DND-41 (cell line): Measurements from ENCODE around the gene ING2.
A peak's percentile ranks its signal among the peaks of the same experiment; 100 is the strongest.

ENCODE experiments used
- ATAC-seq: fragments of 200-7000 bp; cut with Tn5 transposase; 3 replicates; pipeline ENCODE4 v1.9.1; 2021; ENCODE audit warnings: low read depth; ENCODE audit not compliant: insufficient read depth
- DNase-seq: peaks from one replicate; pipeline ENCODE4 v3.0.0-alpha.2; 2020
- H2AFZ ChIP-seq: 2 replicates; pipeline ENCODE4 v1.6.0; 2012; ENCODE audit warnings: low read depth, low read length
- H3K27ac ChIP-seq: 2 replicates; pipeline ENCODE4 v1.5.1; 2012; ENCODE audit warnings: low read length, inconsistent platforms
- H3K27me3 ChIP-seq: fragments of 200-600 bp; sonication (generic); 2 replicates; pipeline ENCODE4 v1.6.0; 2012; ENCODE audit warnings: low read length, mild to moderate bottlenecking, inconsistent platforms; ENCODE audit not compliant: insufficient read depth, poor library complexity
- H3K36me3 ChIP-seq: 2 replicates; pipeline ENCODE4 v1.5.1; 2012; ENCODE audit warnings: low read length, inconsistent platforms; ENCODE audit not compliant: insufficient read depth
- H3K4me1 ChIP-seq: 2 replicates; pipeline ENCODE4 v1.5.1; 2012; ENCODE audit warnings: mild to moderate bottlenecking, low read length; ENCODE audit not compliant: insufficient read depth
- H3K4me2 ChIP-seq: 2 replicates; pipeline ENCODE4 v1.6.0; 2012; ENCODE audit warnings: mild to moderate bottlenecking, moderate library complexity, low read length, inconsistent platforms; ENCODE audit not compliant: insufficient read depth
- H3K4me3 ChIP-seq, 2 experiments: fragments of 200-600 bp in 1 of 2; shearing (Covaris generic) in 1 of 2; 2 replicates each; pipeline ENCODE4 v1.5.1; 2012 to 2016; ENCODE audit warnings: inconsistent platforms in 2 of 2, low read length in 2 of 2, mild to moderate bottlenecking in 2 of 2, low read depth in 1 of 2, moderate library complexity in 1 of 2
- H3K79me2 ChIP-seq: 2 replicates; pipeline ENCODE4 v1.6.0; 2012; ENCODE audit warnings: low read length, inconsistent platforms; ENCODE audit not compliant: insufficient read depth
- H3K9ac ChIP-seq: 2 replicates; pipeline ENCODE4 v1.6.0; 2012; ENCODE audit warnings: low read depth, mild to moderate bottlenecking, inconsistent platforms, low read length, moderate library complexity
- H3K9me3 ChIP-seq: 2 replicates; pipeline ENCODE4 v1.5.1; 2012; ENCODE audit warnings: low read length, moderate library complexity, mild to moderate bottlenecking, inconsistent platforms; ENCODE audit not compliant: insufficient read depth, severe bottlenecking
- H4K20me1 ChIP-seq: 2 replicates; pipeline ENCODE4 v1.6.0; 2012; ENCODE audit warnings: low read length; ENCODE audit not compliant: insufficient read depth
- EZH2 ChIP-seq: IDR thresholded peaks from 3 replicates; pipeline ENCODE4 v1.6.1; 2012; ENCODE audit warnings: borderline replicate concordance, low read depth, mild to moderate bottlenecking, moderate library complexity, low read length, inconsistent platforms; ENCODE audit not compliant: severe bottlenecking
- TF ChIP-seq, protein P1 (sequence below): IDR thresholded peaks from 2 replicates; pipeline ENCODE4 v1.5.1; 2012; ENCODE audit warnings: borderline replicate concordance, low read length, moderate library complexity, mild to moderate bottlenecking; ENCODE audit not compliant: poor library complexity, severe bottlenecking; ENCODE audit errors: extremely low read depth

Gene ING2

DNA sequence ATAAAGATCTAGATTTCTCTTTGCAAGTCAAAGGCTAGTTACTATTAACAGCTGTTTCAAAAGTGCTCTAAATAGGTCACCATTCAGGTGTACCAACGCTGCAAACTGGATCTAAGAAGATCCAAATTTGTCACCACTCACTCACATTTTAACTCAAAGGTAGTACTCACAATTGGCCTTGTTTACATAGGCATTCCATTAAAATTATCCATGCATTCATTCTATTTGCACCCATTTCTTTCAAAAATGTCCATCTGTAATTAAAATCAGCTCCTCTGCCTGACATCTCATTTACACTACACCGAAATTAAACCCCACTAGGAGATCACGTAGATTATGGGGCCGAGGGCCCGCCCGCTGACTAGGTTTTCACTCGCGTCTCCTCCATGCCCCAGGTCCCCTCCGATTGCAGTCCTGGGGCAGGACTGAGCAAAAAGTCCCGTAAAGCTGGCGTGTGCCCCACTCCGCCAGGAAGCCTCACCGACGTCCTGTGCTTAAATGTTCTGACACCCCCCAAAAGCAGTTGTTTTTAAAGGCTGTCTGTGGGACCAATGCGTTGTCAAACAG lies 1.3 kb upstream of the ING2 start:
- H3K79me2 ChIP-seq: peaks cover 68% of the 10 kb centered on the region

DNA sequence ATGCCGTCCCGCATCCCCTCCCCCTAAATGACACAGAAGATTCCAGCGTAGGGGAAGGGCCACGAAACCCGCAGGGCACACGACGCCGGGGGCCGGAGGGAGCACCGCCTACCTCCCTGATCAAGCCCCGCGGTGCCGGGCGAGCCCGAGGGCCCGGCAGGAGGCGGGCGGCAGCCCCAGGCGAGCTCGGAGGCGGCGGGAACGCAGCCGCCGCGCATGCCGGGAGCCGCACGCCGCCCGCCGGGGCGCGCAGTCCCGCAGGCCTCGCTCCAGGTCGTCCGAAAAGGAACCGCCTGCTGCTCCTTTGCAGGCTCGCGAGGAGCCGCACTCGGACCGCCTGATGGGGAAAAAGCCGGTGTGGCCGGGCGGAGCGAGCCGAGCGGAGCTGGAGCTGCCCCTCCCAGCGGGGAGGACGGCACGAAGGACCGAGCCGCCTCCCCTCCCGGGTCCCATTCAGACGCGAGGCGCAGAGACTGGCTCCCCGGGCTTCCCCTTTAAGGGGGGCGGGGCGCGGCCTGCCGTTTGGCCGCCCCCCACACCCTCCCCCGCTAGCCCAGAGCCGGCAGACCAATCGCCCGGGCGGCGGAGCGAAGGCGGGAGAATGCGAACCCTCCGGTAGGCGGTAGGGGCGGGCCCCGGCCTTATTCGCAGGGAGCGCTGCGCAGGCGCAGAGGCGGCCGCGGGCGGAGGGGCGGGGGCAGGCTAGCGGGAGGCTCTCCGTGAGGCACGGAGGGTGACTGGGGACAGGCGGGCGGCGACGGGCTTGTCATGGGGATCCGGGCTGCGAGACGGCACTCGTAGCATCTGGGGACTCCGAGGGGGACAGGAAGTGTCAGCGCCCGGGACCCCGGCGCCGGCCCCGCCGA lies 561 bp upstream of the ING2 start:
- H3K27me3 ChIP-seq: no peaks in the 10 kb centered on the region
- peak overlapping the region; percentile 81 for H3K4me2 ChIP-seq
- H3K4me3 ChIP-seq: peak overlapping the region; percentile 86 to 95
- peak overlapping the region; percentile 95 for H2AFZ ChIP-seq
- H3K9me3 ChIP-seq: no peaks in the 10 kb centered on the region
- H3K27ac ChIP-seq: peak overlapping the region; percentile 98
- H3K36me3 ChIP-seq: peaks cover 4% of the 10 kb centered on the region; the same call in 1 of the 2 replicates
- peaks cover 29% of the 10 kb centered on the region for H3K4me1 ChIP-seq
- ATAC-seq (peak; percentile 76), DNase-seq (peak; percentile 99)
- peaks cover 29% of the 10 kb centered on the region for H4K20me1 ChIP-seq
- peak overlapping the region; percentile 97 for H3K9ac ChIP-seq
- peaks cover 75% of the 10 kb centered on the region for H3K79me2 ChIP-seq
- no peak for TF ChIP-seq EZH2
- TF ChIP-seq, protein P1, sequence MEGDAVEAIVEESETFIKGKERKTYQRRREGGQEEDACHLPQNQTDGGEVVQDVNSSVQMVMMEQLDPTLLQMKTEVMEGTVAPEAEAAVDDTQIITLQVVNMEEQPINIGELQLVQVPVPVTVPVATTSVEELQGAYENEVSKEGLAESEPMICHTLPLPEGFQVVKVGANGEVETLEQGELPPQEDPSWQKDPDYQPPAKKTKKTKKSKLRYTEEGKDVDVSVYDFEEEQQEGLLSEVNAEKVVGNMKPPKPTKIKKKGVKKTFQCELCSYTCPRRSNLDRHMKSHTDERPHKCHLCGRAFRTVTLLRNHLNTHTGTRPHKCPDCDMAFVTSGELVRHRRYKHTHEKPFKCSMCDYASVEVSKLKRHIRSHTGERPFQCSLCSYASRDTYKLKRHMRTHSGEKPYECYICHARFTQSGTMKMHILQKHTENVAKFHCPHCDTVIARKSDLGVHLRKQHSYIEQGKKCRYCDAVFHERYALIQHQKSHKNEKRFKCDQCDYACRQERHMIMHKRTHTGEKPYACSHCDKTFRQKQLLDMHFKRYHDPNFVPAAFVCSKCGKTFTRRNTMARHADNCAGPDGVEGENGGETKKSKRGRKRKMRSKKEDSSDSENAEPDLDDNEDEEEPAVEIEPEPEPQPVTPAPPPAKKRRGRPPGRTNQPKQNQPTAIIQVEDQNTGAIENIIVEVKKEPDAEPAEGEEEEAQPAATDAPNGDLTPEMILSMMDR: no peak

More for the DNA sequence above, 1.3 kb upstream of the ING2 start:
- H4K20me1 ChIP-seq: peaks cover 23% of the 10 kb centered on the region
- H3K4me2 ChIP-seq: peak overlapping the region; percentile 81
- H3K4me1 ChIP-seq: peaks cover 29% of the 10 kb centered on the region
- 0 out of 3 replicates have a peak, but pooled peaks have one; percentile 6 for ATAC-seq
- H3K27me3 ChIP-seq: no peaks in the 10 kb centered on the region
- peak overlapping the region; percentile 97 for H3K9ac ChIP-seq
- H3K4me3 ChIP-seq: peak overlapping the region; percentile 58 to 79
- no peaks in the 10 kb centered on the region for H3K9me3 ChIP-seq
- no peak for DNase-seq
- H2AFZ ChIP-seq: peak overlapping the region; percentile 95
- peaks cover 4% of the 10 kb centered on the region; the same call in 1 of the 2 replicates for H3K36me3 ChIP-seq
- peak overlapping the region; percentile 98 for H3K27ac ChIP-seq
- TF ChIP-seq EZH2: no peak
- TF ChIP-seq, protein P1: no peak

DNA sequence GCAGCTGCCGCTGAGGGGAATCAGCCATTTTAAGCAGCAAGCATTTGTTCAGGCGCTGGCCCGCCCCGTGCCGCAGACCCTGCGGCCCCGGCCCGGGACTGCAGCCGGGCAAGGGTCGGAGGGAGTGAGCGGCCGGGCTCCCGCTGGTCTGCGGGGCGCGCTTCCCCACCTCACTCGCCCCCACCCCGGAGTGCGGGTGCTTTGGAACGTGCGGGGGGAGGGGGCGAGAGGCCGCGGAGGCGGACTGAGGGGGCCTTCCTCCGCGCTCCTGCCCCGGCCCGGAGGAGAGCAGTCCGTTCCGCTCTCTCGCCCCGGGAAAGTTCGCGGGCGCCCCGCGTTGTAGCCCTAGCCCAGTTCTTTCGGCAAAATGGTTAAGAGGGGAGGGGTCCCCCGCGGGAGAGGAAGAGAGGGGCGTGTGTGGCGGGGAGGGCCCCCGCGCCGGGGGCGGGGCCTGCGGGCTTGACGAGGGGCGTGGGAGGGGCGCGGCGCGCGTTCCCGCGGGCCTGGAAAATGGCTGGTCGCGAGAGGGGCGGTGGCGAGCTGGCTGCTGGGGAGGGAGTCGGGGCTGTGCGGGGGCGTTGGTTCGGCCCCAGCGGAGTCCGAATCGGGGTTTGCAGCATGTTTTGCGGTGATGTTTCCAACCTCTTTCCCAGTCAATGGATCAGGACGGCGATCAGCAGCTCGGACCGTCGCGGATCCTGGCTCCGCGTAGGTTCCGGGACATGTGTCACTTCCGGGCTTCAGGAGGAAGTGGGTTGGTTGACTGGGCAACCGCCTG lies 942 bp downstream of the ING2 start:
- H3K9ac ChIP-seq: peak overlapping the region; percentile 97
- H3K4me2 ChIP-seq: peak overlapping the region; percentile 81
- H2AFZ ChIP-seq: peak overlapping the region; percentile 83
- ATAC-seq: peak; percentile 46
- H3K9me3 ChIP-seq: no peaks in the 10 kb centered on the region
- peak overlapping the region; percentile 97 for H3K27ac ChIP-seq
- peaks cover 13% of the 10 kb centered on the region for H3K36me3 ChIP-seq
- H3K4me1 ChIP-seq: peaks cover 29% of the 10 kb centered on the region
- peak; percentile 89 for DNase-seq
- H4K20me1 ChIP-seq: peaks cover 35% of the 10 kb centered on the region
- H3K79me2 ChIP-seq: peaks cover 77% of the 10 kb centered on the region
- H3K4me3 ChIP-seq: peak overlapping the region; percentile 86 to 95
- H3K27me3 ChIP-seq: no peaks in the 10 kb centered on the region
- TF ChIP-seq, protein P1: no peak
- TF ChIP-seq EZH2: no peak
